NCI-H748 treated with DMSO at 0.1 percent for 48 hours (cell line): ENCODE data around the gene SPEM3.

ENCODE experiments used
- DNase-seq: peaks from one replicate; lab custom pipeline; 2025; lab: John Stamatoyannopoulos, UW

SPEM3 gene

GRCh38 chr17:7403977-7404736, 24.5 kb upstream of the SPEM3 start, which contains the start of gene TMEM256:
Gene TMEM256 (minus strand): TSS chr17:7404097. CDS start chr17:7404084, 13 bp downstream.
- DNase-seq, result peak; percentile 100

GRCh38 chr17:7404737-7405349, 23.8 kb upstream of the SPEM3 start:
- peak; percentile 62 for DNase-seq

DNA sequence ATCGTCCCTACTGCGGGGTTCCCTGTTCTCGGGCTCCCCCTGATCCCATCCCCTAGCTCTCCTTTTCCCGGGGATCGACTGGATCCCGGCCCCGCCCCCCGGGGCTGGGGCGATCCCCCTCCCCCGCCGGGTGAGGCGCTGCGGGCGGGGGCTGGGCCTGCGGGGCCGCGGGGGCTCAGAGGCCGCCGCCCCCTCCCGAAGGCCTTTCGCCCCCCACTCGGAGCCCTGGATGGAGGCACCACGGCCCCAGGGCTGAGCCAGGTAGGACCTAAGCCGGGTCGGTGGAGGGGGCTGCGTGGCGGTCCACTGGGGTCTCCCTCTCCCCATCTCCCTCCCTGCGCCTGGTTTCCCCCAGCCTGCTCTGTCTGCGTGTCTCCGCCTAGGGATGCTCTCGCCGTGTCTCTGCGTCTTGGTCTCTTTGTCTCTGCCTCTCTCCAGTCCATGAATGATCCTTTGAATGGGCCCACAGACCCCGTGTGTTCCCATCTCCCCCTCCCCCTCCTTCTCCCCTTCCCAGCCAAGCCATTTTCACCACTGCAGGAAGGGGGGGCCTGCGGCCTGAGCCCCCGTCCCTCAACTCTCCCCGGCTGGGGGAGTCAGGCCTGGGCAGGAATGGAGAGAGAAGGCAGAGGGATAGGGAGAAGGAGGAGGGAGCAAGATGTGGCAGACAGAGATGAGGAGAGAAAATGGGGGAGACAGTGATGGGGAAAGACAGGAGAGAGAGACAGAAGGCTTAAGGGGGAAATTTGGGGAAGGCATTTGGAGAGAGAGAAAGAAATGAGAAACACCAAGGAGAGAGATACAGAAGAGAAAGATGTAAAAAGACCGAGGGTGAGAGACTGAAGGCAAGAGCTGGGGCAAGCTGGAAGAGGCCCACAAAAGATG, 23.1 kb upstream of the SPEM3 start:
- DNase-seq, result no peak

DNA sequence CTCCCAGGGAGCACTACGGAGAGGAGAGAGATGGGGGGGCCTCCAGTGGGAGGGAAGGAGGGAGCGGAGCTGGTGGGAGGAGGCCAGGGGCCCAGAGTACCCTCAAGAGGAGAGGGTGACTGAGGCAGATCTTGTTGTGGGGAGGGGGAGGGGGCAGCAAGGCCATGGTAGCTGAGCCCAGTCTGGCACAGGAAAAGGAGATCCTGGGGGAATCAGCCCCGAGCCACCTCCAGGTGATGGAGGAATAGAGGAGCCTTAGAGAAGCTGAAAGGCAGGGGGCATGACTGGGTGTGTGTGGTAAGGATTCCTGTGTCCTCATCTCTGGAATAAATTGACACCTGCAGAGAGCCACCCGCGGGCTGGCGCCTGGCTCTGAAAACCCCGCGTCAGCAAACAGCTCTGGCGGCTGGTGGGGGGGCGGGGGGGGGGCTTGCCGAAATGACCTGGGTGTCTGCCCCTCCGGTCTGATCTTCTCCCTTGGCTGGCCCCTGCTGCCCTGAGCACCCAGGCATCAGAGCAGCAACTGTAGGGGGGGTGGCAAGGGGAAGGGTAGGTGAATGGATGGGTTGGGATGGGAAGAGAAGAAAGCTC, 22.3 kb upstream of the SPEM3 start:
- DNase-seq, result peak; percentile 14

DNA sequence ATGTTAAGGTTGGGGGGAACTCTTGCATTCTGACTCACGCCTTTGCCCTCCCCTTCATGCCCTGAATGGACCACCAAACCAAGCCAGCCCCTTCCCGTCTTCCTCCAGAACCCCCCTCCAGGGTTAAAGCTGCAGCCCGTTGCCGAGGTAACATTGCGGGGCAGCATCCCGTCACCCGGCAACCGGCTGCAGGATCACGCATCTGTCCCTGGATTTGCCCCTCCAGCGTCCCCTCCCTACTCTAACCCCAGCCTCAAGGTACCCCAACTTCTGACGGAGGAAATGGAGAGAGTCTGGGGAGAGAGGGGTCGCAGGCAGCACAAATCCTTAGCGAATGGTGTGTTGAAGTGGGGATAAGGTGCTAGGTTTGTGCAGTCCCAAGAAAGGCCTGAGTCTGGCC, 21.6 kb upstream of the SPEM3 start:
- DNase-seq, result no peak

- no peak for DNase-seq
Observed at GRCh38 chr17:7407485-7408251, 21.0 kb upstream of the SPEM3 start, which contains the start of gene NLGN2. Gene NLGN2 (plus strand): TSS chr17:7407845. CDS start chr17:7408256, 411 bp downstream.

DNA sequence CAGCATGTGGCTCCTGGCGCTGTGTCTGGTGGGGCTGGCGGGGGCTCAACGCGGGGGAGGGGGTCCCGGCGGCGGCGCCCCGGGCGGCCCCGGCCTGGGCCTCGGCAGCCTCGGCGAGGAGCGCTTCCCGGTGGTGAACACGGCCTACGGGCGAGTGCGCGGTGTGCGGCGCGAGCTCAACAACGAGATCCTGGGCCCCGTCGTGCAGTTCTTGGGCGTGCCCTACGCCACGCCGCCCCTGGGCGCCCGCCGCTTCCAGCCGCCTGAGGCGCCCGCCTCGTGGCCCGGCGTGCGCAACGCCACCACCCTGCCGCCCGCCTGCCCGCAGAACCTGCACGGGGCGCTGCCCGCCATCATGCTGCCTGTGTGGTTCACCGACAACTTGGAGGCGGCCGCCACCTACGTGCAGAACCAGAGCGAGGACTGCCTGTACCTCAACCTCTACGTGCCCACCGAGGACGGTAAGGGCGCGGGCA, 20.4 kb upstream of the SPEM3 start:
- DNase-seq, result no peak

GRCh38 chr17:7408863-7409262, 19.8 kb upstream of the SPEM3 start:
- DNase-seq, result no peak

- no peak for DNase-seq
Observed at GRCh38 chr17:7409716-7410115, 18.9 kb upstream of the SPEM3 start.

- no peak for DNase-seq
Observed at GRCh38 chr17:7410634-7411426, 17.8 kb upstream of the SPEM3 start.

DNA sequence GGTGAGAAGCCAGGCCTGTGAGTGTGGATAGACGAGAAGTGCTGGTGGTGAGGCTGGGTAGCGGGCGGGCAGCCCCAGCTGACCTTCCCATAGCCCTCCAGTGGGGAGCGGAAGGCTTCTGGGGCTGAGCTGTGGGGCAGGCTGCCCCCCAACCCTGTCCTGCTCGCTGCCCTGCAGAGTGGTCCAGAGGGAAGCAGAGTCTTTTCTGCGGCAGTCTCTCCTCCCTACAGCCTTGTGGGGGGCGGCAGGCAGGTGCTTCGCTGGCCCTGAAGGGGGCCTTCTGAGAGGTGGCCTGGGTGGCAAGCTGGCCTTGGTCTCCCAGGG, 17.3 kb upstream of the SPEM3 start:
- DNase-seq, result no peak

DNA sequence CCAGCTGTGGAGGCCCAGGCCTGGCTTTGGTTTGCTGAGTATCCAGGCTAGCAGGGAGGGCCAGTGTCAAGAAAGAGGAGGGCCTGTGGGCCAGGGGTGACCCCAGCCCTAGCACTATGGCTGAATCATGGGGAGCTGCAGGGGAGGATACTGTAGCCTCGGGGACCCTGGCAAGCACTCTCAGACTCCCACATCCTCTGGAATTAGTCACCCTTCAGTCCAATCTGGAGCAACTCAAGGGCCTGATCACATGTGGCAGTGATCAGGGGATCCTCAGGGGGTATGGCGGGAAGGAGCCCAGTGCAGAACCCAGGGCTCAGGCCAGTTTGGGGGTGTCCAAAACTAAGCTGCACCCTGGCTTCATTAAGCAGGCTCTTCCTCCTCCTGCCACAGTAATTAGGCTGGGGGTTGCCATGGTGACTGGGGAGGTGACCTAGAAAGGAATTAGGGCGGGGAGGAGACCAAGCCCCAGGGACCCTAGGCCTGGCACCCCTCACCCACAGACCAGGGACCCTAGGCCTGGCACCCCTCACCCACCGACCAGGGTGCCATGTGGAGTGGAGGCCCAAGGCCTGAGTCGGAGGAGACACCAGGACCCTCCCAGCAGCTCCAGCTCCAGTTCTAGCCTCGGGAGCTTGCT, 15.2 kb upstream of the SPEM3 start:
- DNase-seq, result no peak

DNA sequence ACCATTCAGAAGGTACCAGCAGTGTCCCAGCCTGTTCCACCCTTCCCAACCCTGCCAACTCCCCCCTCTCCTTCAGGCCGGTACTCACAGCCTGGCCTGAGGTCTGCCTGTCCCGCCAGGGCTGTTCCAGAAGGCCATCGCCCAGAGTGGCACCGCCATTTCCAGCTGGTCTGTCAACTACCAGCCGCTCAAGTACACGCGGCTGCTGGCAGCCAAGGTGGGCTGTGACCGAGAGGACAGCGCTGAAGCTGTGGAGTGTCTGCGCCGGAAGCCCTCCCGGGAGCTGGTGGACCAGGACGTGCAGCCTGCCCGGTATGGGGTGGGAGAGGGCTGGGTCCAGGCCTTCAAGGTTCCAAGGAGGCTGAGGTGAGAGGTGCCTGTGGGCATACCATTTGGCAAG, 13.8 kb upstream of the SPEM3 start:
- DNase-seq, result no peak

DNA sequence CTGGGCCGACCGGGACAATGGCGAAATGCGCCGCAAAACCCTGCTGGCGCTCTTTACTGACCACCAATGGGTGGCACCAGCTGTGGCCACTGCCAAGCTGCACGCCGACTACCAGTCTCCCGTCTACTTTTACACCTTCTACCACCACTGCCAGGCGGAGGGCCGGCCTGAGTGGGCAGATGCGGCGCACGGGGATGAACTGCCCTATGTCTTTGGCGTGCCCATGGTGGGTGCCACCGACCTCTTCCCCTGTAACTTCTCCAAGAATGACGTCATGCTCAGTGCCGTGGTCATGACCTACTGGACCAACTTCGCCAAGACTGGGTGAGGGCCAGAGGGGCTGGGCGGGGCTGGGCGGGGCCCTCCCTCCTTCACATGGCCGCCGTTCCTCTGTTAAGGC, 12.9 kb upstream of the SPEM3 start:
- DNase-seq, result no peak

DNA sequence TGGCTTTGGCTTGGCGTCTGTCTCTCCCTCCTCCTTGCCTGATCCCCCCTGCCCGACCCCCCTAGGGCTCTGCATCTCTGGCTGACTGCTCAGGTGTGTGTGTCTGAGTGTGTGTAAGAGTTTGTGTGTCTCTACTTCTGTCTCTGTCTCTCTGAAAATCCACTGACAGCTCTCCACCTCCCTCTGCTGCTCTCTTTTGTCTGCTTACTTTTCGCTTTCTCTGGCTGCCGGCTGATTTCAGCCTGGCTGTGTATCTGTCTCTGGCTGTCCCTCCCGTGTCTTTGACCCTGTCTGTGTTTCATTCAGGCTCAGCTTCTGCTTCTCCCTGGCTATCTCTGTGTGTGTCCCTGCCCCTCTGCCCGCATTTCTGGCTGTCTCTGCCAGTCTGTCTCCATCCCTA, 12.3 kb upstream of the SPEM3 start:
- no peak for DNase-seq

DNA sequence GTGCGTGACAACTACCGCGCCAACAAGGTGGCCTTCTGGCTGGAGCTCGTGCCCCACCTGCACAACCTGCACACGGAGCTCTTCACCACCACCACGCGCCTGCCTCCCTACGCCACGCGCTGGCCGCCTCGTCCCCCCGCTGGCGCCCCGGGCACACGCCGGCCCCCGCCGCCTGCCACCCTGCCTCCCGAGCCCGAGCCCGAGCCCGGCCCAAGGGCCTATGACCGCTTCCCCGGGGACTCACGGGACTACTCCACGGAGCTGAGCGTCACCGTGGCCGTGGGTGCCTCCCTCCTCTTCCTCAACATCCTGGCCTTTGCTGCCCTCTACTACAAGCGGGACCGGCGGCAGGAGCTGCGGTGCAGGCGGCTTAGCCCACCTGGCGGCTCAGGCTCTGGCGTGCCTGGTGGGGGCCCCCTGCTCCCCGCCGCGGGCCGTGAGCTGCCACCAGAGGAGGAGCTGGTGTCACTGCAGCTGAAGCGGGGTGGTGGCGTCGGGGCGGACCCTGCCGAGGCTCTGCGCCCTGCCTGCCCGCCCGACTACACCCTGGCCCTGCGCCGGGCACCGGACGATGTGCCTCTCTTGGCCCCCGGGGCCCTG, 11.5 kb upstream of the SPEM3 start:
- no peak for DNase-seq

- DNase-seq, result no peak
Observed at GRCh38 chr17:7418472-7419152, 10.0 kb upstream of the SPEM3 start.

- DNase-seq, result no peak
Observed at GRCh38 chr17:7419819-7420610, 8.6 kb upstream of the SPEM3 start, which contains the start of gene SPEM1. Gene SPEM1 (plus strand): TSS chr17:7420324. CDS start chr17:7420385, 61 bp downstream.
